ENCODE data around the gene CHCHD6.

The CHCHD6 gene

GRCh38 chr3:126974756-126975155 lies 270.7 kb downstream of the CHCHD6 start:
- Histone ChIP-seq H3F3A (ENCODE audit: insufficient read depth) (no peaks in the 10 kb centered on the region), H3K27me3 (ENCODE audit: low read length) (peaks cover 8% of the 10 kb centered on the region; the same call in 1 of the 2 replicates), H3K4me3 (ENCODE audit: insufficient read depth, low read length, poor library complexity, severe bottlenecking) (no peak overlapping the region), H4K20me1 (ENCODE audit: low read depth, low read length) (no peaks in the 10 kb centered on the region), H3K79me2 (ENCODE audit: insufficient read depth, low read length) (no peaks in the 10 kb centered on the region), H3K9me3 (ENCODE audit: insufficient read depth, low read length) (peaks cover 17% of the 10 kb centered on the region), H3K9me2 (replicated peaks; ENCODE audit: insufficient read depth, low read length) (no peaks in the 10 kb centered on the region), H2AFZ (ENCODE audit: low read depth, low read length, severe bottlenecking) (no peak overlapping the region), H3K4me2 (ENCODE audit: low read depth, low read length, poor library complexity, severe bottlenecking) (no peak overlapping the region), H3K36me3 (ENCODE audit: low read length) (no peaks in the 10 kb centered on the region), H3K27ac (ENCODE audit: low read depth, low read length) (no peak overlapping the region), H3K9ac (ENCODE audit: low read length) (no peak overlapping the region)
- TF ChIP-seq CTCF (IDR thresholded peaks at IDR 0.05; ENCODE audit: insufficient read depth, low read length, poor library complexity, severe bottlenecking) = no peak
- TF ChIP-seq EZH2phosphoT487 (conservative IDR thresholded peaks at IDR 0.05; ENCODE audit: low read length) = no peak

- Histone ChIP-seq H3K27ac (ENCODE audit: low read depth, low read length) (no peak overlapping the region), H3K9ac (ENCODE audit: low read length) (no peak overlapping the region), H3K79me2 (ENCODE audit: insufficient read depth, low read length) (no peaks in the 10 kb centered on the region), H3F3A (ENCODE audit: insufficient read depth) (no peaks in the 10 kb centered on the region), H3K4me2 (ENCODE audit: low read depth, low read length, poor library complexity, severe bottlenecking) (no peak overlapping the region), H3K36me3 (ENCODE audit: low read length) (no peaks in the 10 kb centered on the region), H2AFZ (ENCODE audit: low read depth, low read length, severe bottlenecking) (no peak overlapping the region), H4K20me1 (ENCODE audit: low read depth, low read length) (no peaks in the 10 kb centered on the region), H3K9me2 (replicated peaks; ENCODE audit: insufficient read depth, low read length) (no peaks in the 10 kb centered on the region), H3K27me3 (ENCODE audit: low read length) (peaks cover 8% of the 10 kb centered on the region; the same call in 1 of the 2 replicates), H3K4me3 (ENCODE audit: insufficient read depth, low read length, poor library complexity, severe bottlenecking) (no peak overlapping the region), H3K9me3 (ENCODE audit: insufficient read depth, low read length) (peaks cover 17% of the 10 kb centered on the region)
- TF ChIP-seq EZH2phosphoT487 (conservative IDR thresholded peaks at IDR 0.05; ENCODE audit: low read length) = no peak
- no peak for TF ChIP-seq CTCF (IDR thresholded peaks at IDR 0.05; ENCODE audit: insufficient read depth, low read length, poor library complexity, severe bottlenecking)
Observed at GRCh38 chr3:126976906-126977305, 272.9 kb downstream of the CHCHD6 start.

- no peaks in the 10 kb centered on the region for H3K79me2 ChIP-seq (ENCODE audit: insufficient read depth, low read length)
- H2AFZ ChIP-seq (ENCODE audit: low read depth, low read length, severe bottlenecking) = no peak overlapping the region
- no peaks in the 10 kb centered on the region for H3K36me3 ChIP-seq (ENCODE audit: low read length)
- H3K4me3 ChIP-seq (ENCODE audit: insufficient read depth, low read length, poor library complexity, severe bottlenecking) = no peak overlapping the region
- H3K9ac ChIP-seq (ENCODE audit: low read length) = no peak overlapping the region
- no peak overlapping the region for H3K4me2 ChIP-seq (ENCODE audit: low read depth, low read length, poor library complexity, severe bottlenecking)
- H3K9me3 ChIP-seq (ENCODE audit: insufficient read depth, low read length) = peaks cover 17% of the 10 kb centered on the region
- H3K27ac ChIP-seq (ENCODE audit: low read depth, low read length) = no peak overlapping the region
- peaks cover 8% of the 10 kb centered on the region; the same call in 1 of the 2 replicates for H3K27me3 ChIP-seq (ENCODE audit: low read length)
- TF ChIP-seq EZH2phosphoT487 (conservative IDR thresholded peaks at IDR 0.05; ENCODE audit: low read length) (no peak), CTCF (IDR thresholded peaks at IDR 0.05; ENCODE audit: insufficient read depth, low read length, poor library complexity, severe bottlenecking) (no peak)
- H4K20me1 ChIP-seq (ENCODE audit: low read depth, low read length) = no peaks in the 10 kb centered on the region
- H3F3A ChIP-seq (ENCODE audit: insufficient read depth) = no peaks in the 10 kb centered on the region
- H3K9me2 ChIP-seq (replicated peaks; ENCODE audit: insufficient read depth, low read length) = no peaks in the 10 kb centered on the region
Observed at GRCh38 chr3:126977821-126978220, 273.8 kb downstream of the CHCHD6 start.
